GM18873 (cell line): ENCODE results near the gene NTM.

Experiments used
- ATAC-seq: cut with Tn5 transposase; IDR thresholded peaks from one replicate; pipeline ENCODE4 v1.9.1; 2021; ENCODE audit warnings: mild to moderate bottlenecking, moderate library complexity, moderate number of reproducible peaks; ENCODE audit not compliant: unreplicated experiment, low FRiP score

NTM gene

GRCh38 chr11:131924001-131924400, 553.6 kb downstream of the NTM start:
- ATAC-seq = no peak

GRCh38 chr11:131924457-131925201, 554.2 kb downstream of the NTM start:
- ATAC-seq = no peak

- no peak for ATAC-seq
These were observed 555.4 kb downstream of the NTM start for GRCh38 chr11:131925829-131926228.

GRCh38 chr11:131928992-131929391, 558.6 kb downstream of the NTM start:
- no peak for ATAC-seq

- ATAC-seq = no peak
These were observed 562.3 kb downstream of the NTM start for GRCh38 chr11:131932584-131933325.

- ATAC-seq = no peak
These were observed 563.6 kb downstream of the NTM start for GRCh38 chr11:131934006-131934405.

GRCh38 chr11:131938351-131938751, 567.9 kb downstream of the NTM start:
- ATAC-seq = no peak

GRCh38 chr11:131940126-131940525, 569.7 kb downstream of the NTM start:
- no peak for ATAC-seq

- no peak for ATAC-seq
These were observed 572.5 kb downstream of the NTM start for GRCh38 chr11:131942878-131943277.

GRCh38 chr11:131943295-131943694, 572.9 kb downstream of the NTM start:
- ATAC-seq = no peak

- ATAC-seq = no peak
These were observed 574.3 kb downstream of the NTM start for GRCh38 chr11:131944736-131945135.

GRCh38 chr11:131945706-131946105, 575.3 kb downstream of the NTM start:
- ATAC-seq = no peak

- no peak for ATAC-seq
These were observed 577.1 kb downstream of the NTM start for GRCh38 chr11:131947511-131947910.

- ATAC-seq = no peak
These were observed 580.7 kb downstream of the NTM start for GRCh38 chr11:131951121-131951520.

- ATAC-seq = no peak
These were observed 583.7 kb downstream of the NTM start for GRCh38 chr11:131954146-131954545.

- ATAC-seq = no peak
These were observed 585.5 kb downstream of the NTM start for GRCh38 chr11:131955904-131956303.

GRCh38 chr11:131957201-131957600, 586.8 kb downstream of the NTM start:
- no peak for ATAC-seq

GRCh38 chr11:131957875-131958274, 587.5 kb downstream of the NTM start:
- ATAC-seq = no peak

- ATAC-seq = no peak
These were observed 592.4 kb downstream of the NTM start for GRCh38 chr11:131962818-131963217.

- ATAC-seq = no peak
These were observed 594.5 kb downstream of the NTM start for GRCh38 chr11:131964698-131965483.

- no peak for ATAC-seq
These were observed 595.1 kb downstream of the NTM start for GRCh38 chr11:131965504-131965903.
